ENCODE measurements around the gene WNT16.
"Not testable (repeated sequence)": the region's sequence is repeated elsewhere in the genome, so short reads cannot be mapped to it uniquely, and the experiment has no call there.

Gene WNT16

GRCh38 chr7:121306565-121306964 is 22.2 kb upstream of the WNT16 start:
- no peak for DNase-seq

- no peak for DNase-seq
These were observed 21.7 kb upstream of the WNT16 start for GRCh38 chr7:121307021-121307574.

DNA sequence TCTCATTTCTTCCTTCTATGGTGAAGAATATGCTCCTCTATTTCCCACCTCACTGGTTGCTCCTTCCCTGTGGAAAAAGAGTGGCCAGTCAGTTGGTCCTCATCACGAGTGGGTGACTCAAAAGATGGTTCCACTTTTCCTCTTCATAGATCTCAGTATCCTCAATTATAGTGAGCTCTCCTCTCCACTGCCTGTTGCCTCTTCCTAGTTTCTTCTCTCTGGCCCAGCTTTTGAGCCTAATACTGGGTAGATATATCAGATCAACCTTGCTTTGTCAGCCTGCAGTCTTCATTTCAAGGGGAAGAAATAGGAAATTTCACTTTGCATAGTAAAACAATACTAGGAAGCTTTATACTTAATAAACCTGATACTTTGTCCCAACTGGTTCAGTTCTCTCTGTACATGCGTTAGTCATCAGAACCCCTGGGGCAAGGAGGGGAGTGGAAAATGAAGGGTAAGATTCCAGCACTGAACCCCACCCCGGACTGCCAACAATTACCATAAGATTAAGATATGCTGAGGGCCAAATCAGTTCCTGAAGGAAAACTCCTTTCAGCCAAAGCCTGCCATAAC is 15.5 kb upstream of the WNT16 start:
- no peak for DNase-seq

GRCh38 chr7:121313793-121314676 is 14.8 kb upstream of the WNT16 start:
- DNase-seq, result no peak

GRCh38 chr7:121315170-121315569 is 13.6 kb upstream of the WNT16 start:
- not testable (repeated sequence) for DNase-seq

DNA sequence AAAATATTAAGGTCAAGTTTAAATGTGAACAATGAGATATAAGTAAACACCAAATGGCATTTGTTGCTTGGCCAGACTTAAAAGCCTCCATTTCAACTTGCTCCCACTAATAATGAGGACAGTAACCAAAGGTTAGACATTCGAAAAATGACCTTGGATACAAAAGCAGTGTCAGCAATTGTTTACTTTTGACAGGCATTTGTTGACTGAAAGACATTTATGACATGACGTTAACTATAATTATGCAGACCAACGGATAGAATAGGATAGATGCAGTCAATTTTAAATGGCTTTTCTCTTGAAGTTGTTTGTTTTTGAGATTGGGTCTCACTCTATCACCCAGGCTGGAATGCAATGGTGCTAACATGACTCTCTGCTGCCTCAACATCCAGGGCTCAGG is 6.3 kb upstream of the WNT16 start:
- no peak for DNase-seq

- no peak for DNase-seq
These were observed 5.1 kb upstream of the WNT16 start for GRCh38 chr7:121323515-121324302.

- DNase-seq, result no peak
These were observed 1.1 kb upstream of the WNT16 start for GRCh38 chr7:121327671-121328070.

DNA sequence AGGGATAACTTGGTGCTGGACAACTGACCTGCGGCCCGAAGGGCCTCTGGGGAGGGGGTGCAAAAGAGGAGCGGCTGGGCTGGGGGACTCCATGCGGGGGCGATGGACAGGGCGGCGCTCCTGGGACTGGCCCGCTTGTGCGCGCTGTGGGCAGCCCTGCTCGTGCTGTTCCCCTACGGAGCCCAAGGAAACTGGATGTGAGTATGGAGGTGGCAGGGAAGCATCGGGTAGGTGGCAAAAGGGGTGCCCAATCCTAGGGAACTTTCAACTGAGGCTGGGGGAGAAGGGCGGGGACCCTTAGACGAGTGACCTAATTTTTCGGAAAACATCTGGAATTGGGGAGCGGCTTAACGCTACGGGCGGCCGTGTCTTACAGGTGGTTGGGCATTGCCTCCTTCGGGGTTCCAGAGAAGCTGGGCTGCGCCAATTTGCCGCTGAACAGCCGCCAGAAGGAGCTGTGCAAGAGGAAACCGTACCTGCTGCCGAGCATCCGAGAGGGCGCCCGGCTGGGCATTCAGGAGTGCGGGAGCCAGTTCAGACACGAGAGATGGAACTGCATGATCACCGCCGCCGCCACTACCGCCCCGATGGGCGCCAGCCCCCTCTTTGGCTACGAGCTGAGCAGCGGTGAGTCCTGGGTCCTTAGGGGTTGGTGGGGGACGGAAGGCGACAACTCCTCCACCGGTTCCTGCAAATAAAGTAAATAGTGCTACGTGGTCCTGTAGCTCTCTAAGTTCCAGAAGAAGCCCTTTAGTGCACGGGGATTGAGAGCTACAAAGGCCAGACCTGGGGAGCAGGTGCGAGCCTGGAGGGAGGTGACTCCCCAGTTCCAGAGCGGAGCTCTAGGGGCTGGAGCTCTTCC is 622 bp downstream of the WNT16 start:
- no peak for DNase-seq

DNA sequence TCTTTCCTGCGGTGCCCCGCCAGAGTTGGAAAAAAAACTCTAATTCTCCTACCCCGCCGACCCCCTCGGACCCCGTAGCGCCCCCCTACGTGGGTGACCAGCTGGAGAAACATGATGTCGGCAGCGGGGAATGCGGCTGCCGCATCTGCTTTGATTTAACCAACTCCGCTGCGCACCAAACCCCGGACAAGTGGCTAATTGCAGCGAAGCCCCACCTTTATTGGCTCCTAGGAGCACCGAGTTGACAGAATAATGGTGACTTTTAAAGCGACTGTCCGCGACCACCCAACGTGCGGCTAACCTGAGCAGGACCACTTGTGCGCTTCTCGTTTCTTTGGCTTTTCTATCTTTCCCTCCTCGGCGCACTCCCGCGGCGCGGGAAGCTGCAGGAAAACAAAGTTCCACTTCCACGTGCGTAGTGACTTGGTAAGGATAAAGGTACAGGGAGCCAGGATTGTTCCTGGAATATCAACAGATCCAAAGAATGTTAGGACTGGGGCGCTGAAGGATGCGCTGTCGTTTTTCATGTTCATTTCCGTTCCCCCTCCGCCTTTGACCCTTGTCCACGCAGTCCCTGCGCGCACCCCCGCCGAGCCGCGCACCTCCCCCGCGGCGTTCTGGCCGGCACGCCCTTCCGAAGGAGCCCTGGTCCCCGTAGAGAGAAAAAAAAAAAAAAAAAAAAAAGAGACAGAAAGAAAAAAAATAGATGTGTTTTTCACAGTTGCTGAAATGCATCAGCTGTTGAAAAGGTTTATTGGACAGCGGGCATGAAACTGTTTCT is 1.4 kb downstream of the WNT16 start:
- no peak for DNase-seq

- DNase-seq, result no peak
These were observed 2.2 kb downstream of the WNT16 start for GRCh38 chr7:121331048-121331447.

DNA sequence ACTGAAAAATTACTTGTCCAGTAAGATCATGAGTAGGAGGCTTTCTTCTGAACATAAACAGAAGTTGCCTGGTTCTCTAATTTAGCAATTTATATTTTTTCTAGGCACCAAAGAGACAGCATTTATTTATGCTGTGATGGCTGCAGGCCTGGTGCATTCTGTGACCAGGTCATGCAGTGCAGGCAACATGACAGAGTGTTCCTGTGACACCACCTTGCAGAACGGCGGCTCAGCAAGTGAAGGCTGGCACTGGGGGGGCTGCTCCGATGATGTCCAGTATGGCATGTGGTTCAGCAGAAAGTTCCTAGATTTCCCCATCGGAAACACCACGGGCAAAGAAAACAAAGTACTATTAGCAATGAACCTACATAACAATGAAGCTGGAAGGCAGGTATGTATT is 2.8 kb downstream of the WNT16 start:
- DNase-seq, result no peak

- no peak for DNase-seq
These were observed 5.6 kb downstream of the WNT16 start for GRCh38 chr7:121334376-121334775.

DNA sequence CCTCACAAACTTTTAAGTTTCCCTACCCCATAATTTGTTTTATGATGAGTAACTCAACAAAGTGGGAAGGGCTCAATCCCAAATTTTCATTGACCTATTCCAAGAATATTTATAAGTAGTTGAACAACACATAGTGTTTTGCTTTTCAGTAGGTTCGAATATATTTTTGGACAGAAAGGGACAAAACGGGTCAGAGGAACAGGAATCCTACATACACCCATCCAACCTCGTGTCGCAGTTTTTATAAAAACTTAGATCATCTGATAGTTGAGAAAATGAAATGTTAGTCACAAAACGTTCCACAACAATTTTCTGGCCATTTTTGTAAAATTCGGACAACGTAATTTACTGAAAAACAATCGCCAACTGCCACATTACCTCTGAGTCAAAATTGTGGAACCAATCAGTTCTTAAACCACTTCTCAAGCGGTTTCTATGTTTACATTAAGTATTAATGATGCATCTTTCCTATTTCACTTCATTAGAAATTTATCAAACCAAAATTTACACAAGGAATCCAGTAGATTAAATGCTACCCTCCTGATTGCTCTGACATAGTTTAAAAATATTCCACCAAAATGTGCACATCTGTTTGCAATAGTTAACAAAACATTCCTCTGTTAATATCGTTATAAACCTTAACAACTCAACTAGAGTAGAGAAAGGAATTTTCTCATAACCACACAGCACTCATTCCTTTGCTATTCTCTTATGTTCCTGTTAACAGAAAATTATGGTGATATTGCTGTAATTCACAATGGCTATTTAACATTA is 6.3 kb downstream of the WNT16 start:
- DNase-seq, result no peak

GRCh38 chr7:121336579-121336978 is 7.8 kb downstream of the WNT16 start:
- no peak for DNase-seq

DNA sequence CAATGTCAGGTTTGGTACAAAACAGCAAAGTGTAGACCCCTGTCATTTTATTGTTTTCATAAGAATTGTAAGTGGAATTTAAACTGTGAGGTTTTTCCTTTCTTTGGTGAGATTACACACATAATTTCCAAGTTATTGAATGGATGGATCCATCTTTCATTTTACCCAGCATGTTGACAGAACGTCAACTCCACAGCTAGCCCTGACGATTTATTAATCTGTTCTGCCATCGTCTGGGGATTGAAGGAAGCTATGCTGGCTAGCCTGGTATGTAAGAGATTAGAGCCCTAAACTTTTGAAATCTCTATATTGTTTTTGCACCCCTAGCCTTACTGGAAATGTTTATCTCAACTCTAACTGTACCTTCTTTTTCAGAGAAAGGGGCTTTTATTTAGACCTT is 8.6 kb downstream of the WNT16 start:
- DNase-seq, result no peak

DNA sequence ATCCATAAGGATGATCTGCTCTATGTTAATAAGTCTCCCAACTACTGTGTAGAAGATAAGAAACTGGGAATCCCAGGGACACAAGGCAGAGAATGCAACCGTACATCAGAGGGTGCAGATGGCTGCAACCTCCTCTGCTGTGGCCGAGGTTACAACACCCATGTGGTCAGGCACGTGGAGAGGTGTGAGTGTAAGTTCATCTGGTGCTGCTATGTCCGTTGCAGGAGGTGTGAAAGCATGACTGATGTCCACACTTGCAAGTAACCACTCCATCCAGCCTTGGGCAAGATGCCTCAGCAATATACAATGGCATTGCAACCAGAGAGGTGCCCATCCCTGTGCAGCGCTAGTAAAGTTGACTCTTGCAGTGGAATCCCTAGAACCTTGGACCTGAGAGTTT is 10.3 kb downstream of the WNT16 start:
- no peak for DNase-seq

- no peak for DNase-seq
These were observed 13.1 kb downstream of the WNT16 start for GRCh38 chr7:121341933-121342332.

DNA sequence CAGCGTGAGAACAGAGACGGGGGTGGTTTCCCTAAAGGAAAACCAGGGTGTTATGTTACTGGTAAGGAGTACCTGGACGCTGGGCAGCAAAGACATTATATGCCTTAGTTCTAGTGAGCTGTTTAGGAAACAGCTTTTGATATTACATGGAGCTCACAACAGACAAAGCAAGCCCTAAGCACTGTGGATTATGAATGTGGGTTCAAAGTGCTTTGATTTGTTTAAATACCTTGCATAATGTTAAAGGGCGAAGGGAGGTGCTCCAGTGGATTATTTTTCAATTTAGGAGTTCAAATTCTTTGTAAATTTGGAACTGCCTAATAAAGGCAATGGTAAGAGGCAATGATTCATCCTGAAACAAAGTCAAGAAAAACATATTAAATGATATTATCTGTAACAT is 13.8 kb downstream of the WNT16 start:
- no peak for DNase-seq

DNA sequence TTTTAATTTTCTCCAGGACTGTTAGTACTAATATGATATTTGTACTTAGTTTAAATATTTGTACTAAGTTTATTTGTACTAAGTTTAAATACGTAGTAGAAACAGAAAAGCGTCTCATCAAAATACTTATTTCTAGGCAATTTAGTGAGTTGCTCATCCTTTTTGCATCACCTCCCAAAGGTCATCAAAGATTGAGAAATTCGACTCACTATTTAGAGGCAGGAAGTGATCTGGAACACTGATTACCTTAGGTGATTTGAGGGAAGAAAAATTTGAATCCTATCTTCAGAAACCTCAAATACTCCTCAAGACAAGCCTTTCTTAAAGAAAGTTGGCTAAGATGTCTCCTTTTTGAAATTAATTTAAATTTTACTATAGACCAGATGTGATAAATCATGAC is 14.5 kb downstream of the WNT16 start:
- DNase-seq, result no peak

DNA sequence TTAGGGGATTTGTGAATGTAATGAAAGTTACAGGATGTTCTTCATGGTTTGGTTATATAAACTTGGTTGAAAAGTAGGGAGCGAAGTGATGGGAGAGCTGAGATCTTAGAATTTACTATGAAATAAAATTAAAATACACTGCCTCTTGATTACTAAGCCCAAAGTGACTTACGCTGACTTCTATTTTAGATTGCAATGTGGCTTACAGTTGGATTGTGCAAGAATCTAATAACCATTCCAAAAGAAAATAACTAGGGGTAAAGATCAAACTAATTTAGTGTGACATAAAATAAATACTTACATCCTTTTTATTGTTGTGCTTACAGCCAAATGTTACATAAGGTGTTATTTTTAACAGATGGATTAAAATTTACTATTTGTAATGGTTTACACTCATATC is 15.3 kb downstream of the WNT16 start:
- no peak for DNase-seq

Data from GOT3 (cell line).